Adrenal gland (tissue), 5 donors: ENCODE results near the gene PRRT1B.

Experiments used
- CTCF ChIP-seq, 6 experiments: fragments of 450-650 bp in 4 of 6; fragments of 200-600 bp in 2 of 6; sonication (generic) in 1 of 6; IDR thresholded peaks; 1 replicate in 5 of 6; 2 replicates in 1 of 6; pipeline versions ENCODE4 v1.5.1 to v1.8.0; 2016 to 2021; ENCODE audit warnings: antibody characterized with exemption in 6 of 6, mild to moderate bottlenecking in 2 of 6, moderate library complexity in 1 of 6
- POLR2A ChIP-seq, 2 donors: fragments of 450-650 bp; IDR thresholded peaks; one replicate each; pipeline ENCODE4 v1.6.1; 2017; ENCODE audit warnings: antibody characterized with exemption in 2 of 2, mild to moderate bottlenecking in 2 of 2, moderate library complexity in 1 of 2
- donor health status: DM: no; HTN: no; CAD: no.

DNA sequence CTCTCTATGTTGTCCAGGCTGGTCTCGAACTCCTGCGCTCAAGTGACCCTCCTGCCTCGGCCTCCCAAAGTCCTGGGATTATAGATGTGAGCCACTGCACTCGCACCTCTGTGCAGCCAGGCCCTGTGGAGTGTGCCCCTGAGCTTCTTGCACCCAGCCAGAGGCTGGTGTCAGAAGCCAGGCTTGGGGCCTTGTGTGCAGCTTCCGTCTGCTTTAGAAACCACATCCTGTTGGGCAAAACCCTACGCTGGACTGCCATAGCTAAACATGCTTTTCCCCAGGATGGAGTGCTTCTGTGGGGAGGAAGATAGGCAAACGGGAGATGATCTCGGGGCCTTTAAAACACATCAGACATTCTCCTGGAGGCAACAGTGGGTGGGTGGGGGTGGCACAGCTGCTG, 40.1 kb downstream of the PRRT1B start:
- TF ChIP-seq CTCF (IDR thresholded peaks at IDR 0.05), result no peak
- TF ChIP-seq POLR2A (IDR thresholded peaks at IDR 0.05), result no peak
